Choroid plexus epithelial cell (primary cell): ENCODE results near the gene CCNJ.

Experiments
- DNase-seq: peaks from one replicate; pipeline ENCODE4 v3.0.0-alpha.2; 2010; ENCODE audit warnings: low read depth
- H3K4me3 ChIP-seq: 2 replicates; pipeline ENCODE4 v1.5.1; 2011; ENCODE audit warnings: low read depth, mild to moderate bottlenecking, control low read depth, low read length, moderate library complexity
- TF ChIP-seq, protein P1 (sequence below): conservative IDR thresholded peaks from 2 replicates; pipeline ENCODE4 v1.5.1; 2011; ENCODE audit warnings: low read depth, mild to moderate bottlenecking, control low read depth, inconsistent platforms, low read length, moderate library complexity

CCNJ gene

DNA sequence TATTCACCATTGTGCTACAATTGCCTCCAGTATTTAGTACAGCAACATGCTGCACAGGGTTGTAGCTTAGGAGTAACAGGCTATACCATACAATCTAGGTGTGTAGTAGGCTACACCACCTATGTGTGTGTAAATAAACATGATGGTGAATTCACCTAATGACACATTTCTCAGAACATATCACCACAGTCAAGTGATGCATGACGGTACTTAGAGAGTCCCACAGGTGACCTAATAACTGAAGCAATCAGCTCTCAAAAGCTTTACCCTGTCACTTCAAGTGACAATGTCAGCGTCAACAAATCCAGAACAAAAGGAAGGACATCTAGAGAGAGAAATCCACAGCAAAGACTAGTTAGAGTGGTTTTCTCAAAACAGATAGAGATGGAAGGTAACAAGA lies 38.8 kb downstream of the CCNJ start:
- TF ChIP-seq, protein P1, sequence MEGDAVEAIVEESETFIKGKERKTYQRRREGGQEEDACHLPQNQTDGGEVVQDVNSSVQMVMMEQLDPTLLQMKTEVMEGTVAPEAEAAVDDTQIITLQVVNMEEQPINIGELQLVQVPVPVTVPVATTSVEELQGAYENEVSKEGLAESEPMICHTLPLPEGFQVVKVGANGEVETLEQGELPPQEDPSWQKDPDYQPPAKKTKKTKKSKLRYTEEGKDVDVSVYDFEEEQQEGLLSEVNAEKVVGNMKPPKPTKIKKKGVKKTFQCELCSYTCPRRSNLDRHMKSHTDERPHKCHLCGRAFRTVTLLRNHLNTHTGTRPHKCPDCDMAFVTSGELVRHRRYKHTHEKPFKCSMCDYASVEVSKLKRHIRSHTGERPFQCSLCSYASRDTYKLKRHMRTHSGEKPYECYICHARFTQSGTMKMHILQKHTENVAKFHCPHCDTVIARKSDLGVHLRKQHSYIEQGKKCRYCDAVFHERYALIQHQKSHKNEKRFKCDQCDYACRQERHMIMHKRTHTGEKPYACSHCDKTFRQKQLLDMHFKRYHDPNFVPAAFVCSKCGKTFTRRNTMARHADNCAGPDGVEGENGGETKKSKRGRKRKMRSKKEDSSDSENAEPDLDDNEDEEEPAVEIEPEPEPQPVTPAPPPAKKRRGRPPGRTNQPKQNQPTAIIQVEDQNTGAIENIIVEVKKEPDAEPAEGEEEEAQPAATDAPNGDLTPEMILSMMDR, result no peak
- no peak overlapping the region for H3K4me3 ChIP-seq
- no peak for DNase-seq

- DNase-seq, result no peak
- H3K4me3 ChIP-seq, result no peak overlapping the region
- TF ChIP-seq, protein P1, result no peak
Observed at GRCh38 chr10:96082748-96083147, 39.4 kb downstream of the CCNJ start.

GRCh38 chr10:96089116-96089515 lies 45.7 kb downstream of the CCNJ start:
- TF ChIP-seq, protein P1, result no peak
- peak overlapping the region; percentile 84 for H3K4me3 ChIP-seq
- DNase-seq, result no peak

- TF ChIP-seq, protein P1, result no peak
- DNase-seq, result peak; percentile 98
- peak overlapping the region; percentile 84 for H3K4me3 ChIP-seq
Observed at GRCh38 chr10:96089670-96090462, 46.5 kb downstream of the CCNJ start.

DNA sequence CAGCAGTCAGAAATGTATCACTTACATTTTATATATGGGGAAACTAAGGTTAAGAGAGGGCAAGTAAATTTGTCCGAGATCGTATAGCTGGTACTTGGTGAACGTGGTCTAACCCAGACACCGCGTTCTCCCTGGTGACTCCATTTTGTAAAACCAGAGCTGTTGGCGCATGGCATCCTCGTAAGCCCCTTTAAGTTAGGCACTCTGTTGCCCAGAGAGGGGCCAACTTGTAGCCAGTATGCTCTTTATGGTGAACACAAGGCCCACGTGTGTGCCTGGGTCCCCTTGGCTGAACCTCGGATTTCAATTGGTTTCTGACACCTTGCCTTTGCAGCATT lies 47.0 kb downstream of the CCNJ start:
- DNase-seq, result no peak
- peak overlapping the region; percentile 84 for H3K4me3 ChIP-seq
- TF ChIP-seq, protein P1, result no peak

DNA sequence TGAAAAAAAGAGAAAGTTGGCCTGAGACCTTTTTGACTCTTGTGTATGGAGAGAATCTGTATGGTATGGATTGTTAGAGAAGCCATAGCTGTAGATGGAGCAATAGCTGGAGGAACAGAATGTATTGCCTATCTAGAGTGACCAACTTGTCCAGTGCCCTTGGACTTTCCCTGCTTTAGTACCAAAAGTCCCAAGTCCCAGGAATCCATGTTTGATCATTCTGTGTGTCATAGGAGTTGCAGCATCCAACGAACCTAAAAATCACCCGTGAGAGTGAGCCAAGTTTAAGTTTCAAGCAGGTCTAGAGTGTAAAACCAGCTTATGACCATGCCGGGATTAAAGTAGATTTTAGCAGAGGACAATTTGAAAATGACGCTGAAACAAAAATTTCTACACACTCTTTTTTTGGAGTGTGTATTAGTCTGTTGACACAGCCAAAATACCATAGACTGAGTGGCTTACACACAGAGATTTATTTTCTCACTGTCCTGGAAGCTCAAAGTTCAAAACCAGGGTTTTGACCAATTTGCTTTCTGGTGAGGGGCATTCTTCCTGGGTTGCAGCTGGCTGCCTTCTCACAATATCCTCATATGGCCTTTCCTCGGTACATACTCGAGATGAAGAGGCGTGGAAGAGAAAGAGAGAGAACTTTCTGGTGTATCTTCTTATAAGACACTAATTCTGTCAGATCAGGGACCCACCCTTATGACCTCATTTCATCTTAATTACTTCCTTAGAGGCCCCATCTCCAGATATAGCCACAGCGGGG lies 49.8 kb downstream of the CCNJ start:
- TF ChIP-seq, protein P1, result no peak
- no peak for DNase-seq
- H3K4me3 ChIP-seq, result no peak overlapping the region
